Hematopoietic multipotent progenitor cell treated with erythropoietin and hydrocortisone succinate and interleukin-3 and kit ligand, for 17 days (in vitro differentiated cells): ENCODE results near the gene AGBL1.

Experiments used
- DNase-seq: peaks from one replicate; pipeline ENCODE4 v3.0.0-alpha.2; 2015; ENCODE audit warnings: low spot score

Gene AGBL1

GRCh38 chr15:86829245-86829644 lies 749.6 kb downstream of the AGBL1 start:
- DNase-seq = no peak

DNA sequence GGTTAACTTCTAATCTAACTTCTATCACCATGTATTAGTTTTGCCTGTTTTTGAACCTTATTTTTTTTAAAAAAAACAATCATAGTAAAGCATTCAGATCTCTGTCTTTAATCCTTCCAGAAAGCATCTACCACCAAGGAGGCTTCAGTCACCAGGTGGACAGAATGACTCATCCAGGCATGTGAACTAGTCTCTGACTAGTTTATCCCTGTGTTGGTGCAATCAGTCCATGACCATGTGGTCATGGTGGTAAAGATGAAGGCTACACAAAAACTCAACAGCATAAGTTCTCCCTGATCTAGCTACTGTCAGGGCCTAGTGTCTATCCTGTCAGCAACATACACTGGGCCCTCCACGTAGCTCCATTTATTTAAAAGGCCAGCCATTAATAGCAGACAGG lies 750.6 kb downstream of the AGBL1 start:
- DNase-seq = no peak

DNA sequence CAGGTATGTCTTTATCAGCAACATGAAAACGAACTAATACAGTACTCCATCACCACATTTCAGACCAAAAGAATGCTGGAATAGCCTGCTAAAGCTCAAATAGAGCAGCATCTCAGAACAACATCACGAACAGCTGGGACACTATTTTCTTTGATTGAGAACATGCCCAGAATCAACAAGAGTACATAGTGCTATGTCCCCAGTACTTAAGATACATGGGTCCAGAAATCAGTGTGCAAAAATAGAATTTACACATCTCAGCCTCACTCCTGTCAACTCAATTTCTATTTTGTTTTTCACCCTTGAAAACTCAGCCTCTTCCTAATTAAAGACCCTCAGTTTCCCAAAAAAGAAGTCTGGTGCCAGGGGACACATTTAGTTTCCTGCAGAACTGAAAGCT lies 753.9 kb downstream of the AGBL1 start:
- no peak for DNase-seq

DNA sequence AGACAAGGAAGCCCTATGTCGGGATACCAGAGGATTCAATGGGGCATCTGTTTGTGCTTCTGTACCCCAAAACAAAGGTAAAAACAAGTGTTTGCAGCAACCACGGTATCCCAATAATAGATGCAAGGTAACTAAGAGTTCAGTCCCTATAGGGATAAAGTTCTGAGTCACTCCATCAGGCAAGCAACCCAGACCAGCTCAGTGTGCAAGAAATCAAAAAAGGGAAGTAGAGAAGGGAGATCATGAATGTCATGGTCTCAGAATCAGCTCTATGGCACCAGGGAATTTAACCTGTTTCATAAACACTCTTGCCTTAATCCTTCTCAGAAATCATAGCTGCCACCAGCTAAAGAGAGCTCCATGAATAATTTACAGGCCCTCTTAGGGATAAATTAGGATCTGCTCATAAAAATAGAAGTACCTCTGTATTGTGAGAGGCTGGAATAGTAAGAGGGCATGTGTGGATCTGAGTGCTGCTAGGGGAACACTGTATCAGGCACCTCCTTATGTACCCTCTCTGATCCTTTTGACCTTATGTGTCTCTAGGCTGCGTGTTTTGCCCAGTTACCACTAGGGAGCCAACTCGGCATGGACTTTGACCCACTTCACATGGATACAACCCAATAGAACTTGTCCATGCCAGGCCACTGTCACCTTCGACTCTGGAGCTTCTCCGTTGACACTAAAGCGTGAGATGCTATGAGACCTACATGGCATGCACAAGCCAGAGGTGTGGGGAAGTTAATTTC lies 754.6 kb downstream of the AGBL1 start:
- no peak for DNase-seq

- no peak for DNase-seq
Measured at GRCh38 chr15:86837294-86838061, 757.8 kb downstream of the AGBL1 start.

GRCh38 chr15:86839502-86839901 lies 759.8 kb downstream of the AGBL1 start:
- DNase-seq = no peak

DNA sequence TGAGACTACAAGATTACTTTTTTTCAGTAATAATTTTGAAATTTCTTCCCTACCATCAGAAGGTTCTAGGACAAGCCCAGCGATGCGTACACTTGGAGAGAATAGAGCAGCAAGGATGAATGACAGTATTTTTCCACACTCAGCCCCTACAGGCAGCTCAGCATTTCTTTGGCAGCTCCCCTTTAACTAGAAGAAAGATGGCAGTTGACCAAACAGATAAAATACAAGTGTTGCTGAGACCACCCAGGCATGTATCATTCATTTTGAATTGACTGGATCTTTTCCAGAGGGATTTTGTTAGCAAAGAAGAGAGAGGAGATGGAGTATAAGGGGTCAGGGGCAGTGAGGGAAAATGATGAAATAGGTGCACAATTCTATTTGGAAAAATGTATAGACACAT lies 761.3 kb downstream of the AGBL1 start:
- no peak for DNase-seq

DNA sequence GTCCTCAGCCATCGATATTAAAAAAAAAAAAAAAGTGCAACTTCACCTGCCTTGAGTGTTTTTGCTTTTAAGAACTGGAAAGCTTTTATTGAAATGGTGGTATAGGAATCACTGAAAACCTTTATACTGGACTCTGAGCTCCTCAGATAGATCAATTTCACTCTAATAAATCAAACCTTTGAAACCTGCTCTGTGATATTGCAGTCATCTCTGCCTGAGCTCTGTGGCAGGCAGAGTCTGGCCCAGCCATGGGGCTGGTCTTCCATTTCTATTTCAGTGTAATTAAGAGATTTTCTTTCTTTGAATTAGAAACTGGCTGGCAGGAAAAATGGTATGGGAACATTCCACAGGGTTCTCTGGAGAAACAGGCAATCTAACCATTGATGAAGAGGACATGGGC lies 762.5 kb downstream of the AGBL1 start:
- no peak for DNase-seq

DNA sequence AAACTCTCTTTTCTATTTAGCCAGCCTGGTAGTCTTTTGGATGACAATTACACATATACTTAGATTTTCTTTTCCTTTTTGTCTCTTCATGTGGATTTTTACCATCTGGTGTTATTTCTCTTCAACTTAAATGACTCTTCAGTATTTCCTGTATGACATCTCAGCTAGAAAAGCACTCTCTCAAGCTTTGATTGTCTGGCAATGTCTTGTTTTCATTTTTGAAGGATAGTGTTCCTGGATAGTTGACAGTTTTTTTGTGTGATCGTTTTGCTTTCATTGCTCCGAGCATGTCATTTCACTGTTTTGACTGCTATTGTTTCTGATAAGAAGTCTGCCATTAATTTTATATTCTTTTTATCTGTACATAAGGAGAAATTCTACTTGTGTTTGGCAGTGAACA lies 766.4 kb downstream of the AGBL1 start:
- DNase-seq = no peak

DNA sequence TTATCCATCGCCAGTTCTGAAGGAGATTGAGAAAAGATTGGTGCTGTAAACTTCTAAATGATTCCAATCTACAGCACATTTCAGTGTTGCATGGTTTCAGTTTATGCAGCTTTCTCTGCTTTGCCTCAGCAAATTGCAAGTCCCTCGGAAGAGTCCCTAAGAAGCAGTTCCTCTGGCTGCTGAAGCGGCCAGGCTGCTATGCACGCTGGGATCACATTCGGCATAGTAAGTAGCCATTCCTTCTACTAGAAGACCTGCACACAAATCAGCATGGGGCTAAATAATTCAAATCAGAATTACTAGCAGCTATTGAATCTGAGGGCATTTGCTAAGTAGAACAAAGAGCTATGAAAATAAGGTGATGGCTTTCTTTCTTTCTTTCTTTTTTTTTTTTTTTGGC lies 769.5 kb downstream of the AGBL1 start:
- no peak for DNase-seq

DNA sequence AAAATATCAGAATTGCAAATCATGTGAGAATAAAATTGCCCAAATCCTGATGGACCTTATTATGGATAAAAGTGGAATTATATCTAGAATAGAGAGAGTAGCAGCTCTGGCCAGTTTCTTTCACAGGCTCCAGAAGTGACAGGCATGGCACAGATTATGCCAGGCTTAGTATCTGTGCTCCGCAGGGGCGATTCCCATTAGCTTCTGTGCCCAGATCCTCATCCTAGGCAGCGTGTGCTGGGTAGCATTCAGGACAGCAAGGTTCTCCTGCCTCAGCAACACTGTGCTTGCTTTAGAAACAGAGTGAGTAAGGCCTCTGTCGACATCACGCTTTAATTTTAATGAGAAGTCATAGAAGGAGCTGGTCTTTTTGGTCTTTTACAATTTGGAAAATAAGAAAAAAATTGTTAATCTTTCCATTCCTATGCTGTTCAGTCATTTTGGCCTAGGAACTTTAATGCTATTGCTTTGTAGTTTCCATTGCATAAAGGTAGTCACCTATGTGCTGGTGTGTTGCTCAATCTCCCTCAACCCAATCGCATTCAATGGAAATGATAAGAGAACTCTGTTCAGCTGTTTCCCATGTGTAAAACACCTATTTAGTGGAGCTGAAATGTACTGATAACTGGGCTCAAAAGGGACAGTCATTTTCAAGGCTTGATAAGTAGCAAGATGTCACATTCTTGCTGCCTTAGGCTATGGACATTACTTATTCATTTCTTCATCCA lies 770.1 kb downstream of the AGBL1 start:
- DNase-seq = no peak

GRCh38 chr15:86850939-86851338 lies 771.3 kb downstream of the AGBL1 start:
- no peak for DNase-seq

GRCh38 chr15:86852741-86853140 lies 773.1 kb downstream of the AGBL1 start:
- no peak for DNase-seq

GRCh38 chr15:86854176-86854575 lies 774.5 kb downstream of the AGBL1 start:
- DNase-seq = no peak

GRCh38 chr15:86855307-86856291 lies 775.9 kb downstream of the AGBL1 start:
- DNase-seq = no peak

- no peak for DNase-seq
Measured at GRCh38 chr15:86857701-86858100, 778.0 kb downstream of the AGBL1 start.

GRCh38 chr15:86863226-86863915 lies 783.7 kb downstream of the AGBL1 start:
- DNase-seq = no peak

DNA sequence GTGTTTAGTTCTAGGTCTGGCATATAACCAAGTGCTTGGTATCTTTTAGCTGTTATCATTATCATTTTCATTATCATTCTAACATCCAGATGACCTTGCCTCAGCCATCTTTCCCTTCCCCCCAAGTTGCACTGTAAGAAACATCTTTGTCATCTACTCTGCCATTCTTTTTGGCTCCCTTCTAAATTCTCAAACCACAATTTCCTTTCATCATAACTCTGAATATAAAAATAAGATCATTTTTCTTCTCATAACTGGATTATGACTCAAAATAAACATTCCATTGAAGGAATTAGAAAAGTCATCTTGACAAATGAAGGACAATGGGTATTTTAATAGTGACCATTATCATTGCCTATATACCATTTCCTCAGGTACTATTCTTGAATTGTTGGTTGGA lies 786.2 kb downstream of the AGBL1 start:
- no peak for DNase-seq

DNA sequence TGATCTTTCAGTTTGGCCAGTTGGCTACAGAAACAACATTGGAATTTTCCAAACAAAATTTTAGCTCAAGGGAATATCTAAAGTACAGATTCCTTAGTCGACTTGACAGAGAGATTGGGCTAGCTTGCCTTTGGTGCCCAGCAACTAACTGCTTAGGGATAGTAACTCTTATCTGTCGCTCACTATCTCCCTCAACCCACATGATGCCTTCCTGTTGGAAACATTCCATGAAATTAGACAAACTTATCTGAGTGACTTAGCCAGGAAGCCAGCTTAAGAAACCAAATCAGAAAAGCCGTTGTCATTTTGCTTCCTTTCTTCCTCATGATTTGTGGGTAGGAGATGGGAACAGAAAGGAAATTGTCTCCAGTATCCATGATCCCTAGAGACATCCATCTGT lies 791.2 kb downstream of the AGBL1 start:
- DNase-seq = no peak

- no peak for DNase-seq
Measured at GRCh38 chr15:86871964-86872363, 792.3 kb downstream of the AGBL1 start.

DNA sequence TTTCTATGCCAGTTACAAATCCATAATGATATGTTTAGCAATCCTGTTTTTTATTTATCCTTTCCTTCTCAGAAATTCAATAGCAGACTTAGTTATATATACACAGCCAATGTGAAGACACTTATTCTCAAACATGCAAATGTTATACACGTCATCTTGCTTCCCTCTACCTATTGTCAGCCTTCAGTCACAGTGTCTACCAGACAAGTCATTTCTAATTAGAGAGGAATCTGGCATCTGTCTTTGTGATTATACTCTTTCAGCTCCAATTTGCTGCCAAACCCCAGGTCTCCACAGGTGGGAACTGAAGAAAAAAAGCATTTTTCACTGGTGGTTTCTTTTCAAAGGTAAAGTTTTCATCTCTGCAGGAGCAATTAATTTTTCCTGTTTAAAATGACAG lies 793.1 kb downstream of the AGBL1 start:
- DNase-seq = no peak
